GM12892 (cell line): ENCODE data around the gene DDX27.
"Not testable (repeated sequence)": the region's sequence is repeated elsewhere in the genome, so short reads cannot be mapped to it uniquely, and the experiment has no call there.

ENCODE experiments used
- POLR2A ChIP-seq: IDR thresholded peaks from 2 replicates; pipeline ENCODE4 v1.6.1; 2011; ENCODE audit warnings: low read depth, low read length, control low read depth
- POLR2AphosphoS5 ChIP-seq: IDR thresholded peaks from 2 replicates; pipeline ENCODE4 v1.6.1; 2011; ENCODE audit warnings: low read depth, low read length, control low read depth

DNA sequence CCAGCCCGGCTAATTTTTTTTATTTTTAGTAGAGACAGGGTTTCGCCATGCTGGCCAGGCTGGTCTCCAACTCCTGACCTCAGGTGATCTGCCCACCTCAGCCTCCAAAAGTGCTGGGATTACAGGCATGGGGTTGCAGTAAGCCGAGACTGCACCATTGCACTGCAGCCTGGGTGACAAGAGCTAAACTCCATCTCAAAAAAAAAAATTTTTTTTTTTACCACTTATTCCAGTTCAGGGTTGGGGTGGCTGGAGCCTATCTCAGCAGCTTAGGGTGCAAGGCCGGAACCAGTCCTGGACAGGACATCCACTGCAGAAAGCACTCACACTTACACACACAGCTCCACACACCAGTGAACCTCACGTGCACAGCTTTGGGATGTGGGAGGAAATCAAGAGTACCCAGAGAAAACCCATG, 35.1 kb upstream of the DDX27 start:
- not testable (repeated sequence) for TF ChIP-seq POLR2A, POLR2AphosphoS5
